MG63 (cell line): Measurements from ENCODE around the gene MEGF11. TPM values are rescaled to one million over a fixed set of nuclear protein-coding genes. Genes with fewer than 3 reads are reported as not detected.
A peak's percentile ranks its signal among the peaks of the same experiment; 100 is the strongest.
"Not testable (repeated sequence)": the region's sequence is repeated elsewhere in the genome, so short reads cannot be mapped to it uniquely, and the experiment has no call there.

ENCODE experiments used
- DNase-seq: peaks from one replicate; pipeline ENCODE4 v3.0.0-alpha.2; 2020
- H3K27me3 ChIP-seq: fragments of 250-450 bp; sonication (Bioruptor Pico); 2 replicates; pipeline ENCODE4 v1.5.1; 2020; ENCODE audit warnings: mild to moderate bottlenecking, moderate library complexity
- H3K36me3 ChIP-seq: fragments of 250-450 bp; sonication (Bioruptor Pico); 2 replicates; pipeline ENCODE4 v1.5.1; 2020; ENCODE audit warnings: mild to moderate bottlenecking, moderate library complexity
- H3K4me3 ChIP-seq: fragments of 250-450 bp; sonication (Bioruptor Pico); 2 replicates; pipeline ENCODE4 v1.5.1; 2020; ENCODE audit warnings: mild to moderate bottlenecking, moderate library complexity
- H3K9me3 ChIP-seq: fragments of 250-450 bp; sonication (Bioruptor Pico); 2 replicates; pipeline ENCODE4 v1.5.1; 2020; ENCODE audit warnings: mild to moderate bottlenecking, moderate library complexity
- total RNA-seq: library from RNA; depleted of rRNA; stranded (reverse); fragments of >200 nt; shearing (Covaris generic); gene quantifications from 2 replicates; pipeline ENCODE4 v1.2.3, GENCODE V29; 2014; ENCODE audit warnings: low replicate concordance

MEGF11 gene
- total RNA-seq, 1 experiment from 2014 or later: 0.10 TPM

GRCh38 chr15:66285533-66286280 lies 32.2 kb upstream of the MEGF11 start:
- Histone ChIP-seq H3K36me3 (no peaks in the 10 kb centered on the region), H3K27me3 (no peaks in the 10 kb centered on the region), H3K4me3 (no peak overlapping the region), H3K9me3 (no peaks in the 10 kb centered on the region)
- DNase-seq: no peak

GRCh38 chr15:66284271-66284670 lies 30.7 kb upstream of the MEGF11 start:
- no peak overlapping the region for H3K4me3 ChIP-seq
- no peaks in the 10 kb centered on the region for H3K36me3 ChIP-seq
- H3K9me3 ChIP-seq: no peaks in the 10 kb centered on the region
- H3K27me3 ChIP-seq: no peaks in the 10 kb centered on the region
- no peak for DNase-seq

- DNase-seq: no peak
- H3K4me3 ChIP-seq: no peak overlapping the region
- no peaks in the 10 kb centered on the region for H3K9me3 ChIP-seq
- no peaks in the 10 kb centered on the region for H3K27me3 ChIP-seq
- no peaks in the 10 kb centered on the region for H3K36me3 ChIP-seq
These were observed 25.1 kb upstream of the MEGF11 start for GRCh38 chr15:66278671-66279070.

GRCh38 chr15:66278056-66278455 lies 24.5 kb upstream of the MEGF11 start:
- H3K27me3 ChIP-seq: no peaks in the 10 kb centered on the region
- H3K9me3 ChIP-seq: no peaks in the 10 kb centered on the region
- H3K4me3 ChIP-seq: no peak overlapping the region
- DNase-seq: no peak
- no peaks in the 10 kb centered on the region for H3K36me3 ChIP-seq

GRCh38 chr15:66276546-66276945 lies 23.0 kb upstream of the MEGF11 start:
- no peaks in the 10 kb centered on the region for H3K27me3 ChIP-seq
- no peaks in the 10 kb centered on the region for H3K9me3 ChIP-seq
- no peak for DNase-seq
- H3K36me3 ChIP-seq: no peaks in the 10 kb centered on the region
- H3K4me3 ChIP-seq: no peak overlapping the region

- H3K9me3 ChIP-seq: no peaks in the 10 kb centered on the region
- no peaks in the 10 kb centered on the region for H3K36me3 ChIP-seq
- H3K27me3 ChIP-seq: no peaks in the 10 kb centered on the region
- DNase-seq: no peak
- no peak overlapping the region for H3K4me3 ChIP-seq
These were observed 21.8 kb upstream of the MEGF11 start for GRCh38 chr15:66275352-66275751.

GRCh38 chr15:66270932-66271331 lies 17.4 kb upstream of the MEGF11 start:
- no peaks in the 10 kb centered on the region for H3K9me3 ChIP-seq
- H3K36me3 ChIP-seq: no peaks in the 10 kb centered on the region
- H3K27me3 ChIP-seq: no peaks in the 10 kb centered on the region
- no peak for DNase-seq
- no peak overlapping the region for H3K4me3 ChIP-seq

GRCh38 chr15:66269326-66270090 lies 16.0 kb upstream of the MEGF11 start:
- Histone ChIP-seq H3K9me3 (no peaks in the 10 kb centered on the region), H3K4me3 (no peak overlapping the region), H3K36me3 (no peaks in the 10 kb centered on the region), H3K27me3 (no peaks in the 10 kb centered on the region)
- DNase-seq: peak; percentile 73

- H3K27me3 ChIP-seq: no peaks in the 10 kb centered on the region
- H3K4me3 ChIP-seq: no peak overlapping the region
- 0 out of 2 replicates have a peak, but pooled peaks cover 4% of the 10 kb centered on the region for H3K9me3 ChIP-seq
- DNase-seq: no peak
- H3K36me3 ChIP-seq: no peaks in the 10 kb centered on the region
These were observed 11.4 kb upstream of the MEGF11 start for GRCh38 chr15:66264859-66265513.

GRCh38 chr15:66262837-66263236 lies 9.3 kb upstream of the MEGF11 start:
- H3K4me3 ChIP-seq, DNase-seq, H3K9me3 ChIP-seq, H3K27me3 ChIP-seq, H3K36me3 ChIP-seq: not testable (repeated sequence)

GRCh38 chr15:66261056-66261455 lies 7.5 kb upstream of the MEGF11 start:
- H3K36me3 ChIP-seq: no peaks in the 10 kb centered on the region
- no peak overlapping the region for H3K4me3 ChIP-seq
- H3K9me3 ChIP-seq: 0 out of 2 replicates have a peak, but pooled peaks cover 4% of the 10 kb centered on the region
- DNase-seq: no peak
- peaks cover 4% of the 10 kb centered on the region for H3K27me3 ChIP-seq

GRCh38 chr15:66256692-66257091 lies 3.1 kb upstream of the MEGF11 start:
- Histone ChIP-seq H3K4me3 (no peak overlapping the region), H3K27me3 (peaks cover 21% of the 10 kb centered on the region), H3K9me3 (no peaks in the 10 kb centered on the region), H3K36me3 (no peaks in the 10 kb centered on the region)
- DNase-seq: no peak

- Histone ChIP-seq H3K27me3 (peaks cover 21% of the 10 kb centered on the region), H3K9me3 (no peaks in the 10 kb centered on the region), H3K36me3 (no peaks in the 10 kb centered on the region), H3K4me3 (no peak overlapping the region)
- DNase-seq: no peak
These were observed 1.6 kb upstream of the MEGF11 start for GRCh38 chr15:66254951-66255676.

GRCh38 chr15:66254089-66254950 lies 770 bp upstream of the MEGF11 start:
- DNase-seq: no peak
- Histone ChIP-seq H3K36me3 (no peaks in the 10 kb centered on the region), H3K4me3 (peak overlapping the region; percentile 42), H3K27me3 (peaks cover 21% of the 10 kb centered on the region), H3K9me3 (no peaks in the 10 kb centered on the region)

- Histone ChIP-seq H3K36me3 (no peaks in the 10 kb centered on the region), H3K9me3 (no peaks in the 10 kb centered on the region), H3K27me3 (peaks cover 21% of the 10 kb centered on the region), H3K4me3 (peak overlapping the region; percentile 42)
- peak; percentile 23 for DNase-seq
These were observed 699 bp downstream of the MEGF11 start for GRCh38 chr15:66252685-66253417.
